Spinal cord (tissue), 10 donors: ENCODE results near the gene SORBS1. TPM values are rescaled to one million over a fixed set of nuclear protein-coding genes. Genes with fewer than 3 reads are reported as not detected.
A peak's percentile ranks its signal among the peaks of the same experiment; 100 is the strongest.

Experiments used
- DNase-seq, 6 donors: peaks; one replicate each; pipeline versions ENCODE4 v3.0.0 to v3.0.0-alpha.2; 2013 to 2015; ENCODE audit warnings: low spot score in 6 of 6, low read depth in 4 of 6
- H3K27ac ChIP-seq: one replicate; pipeline ENCODE4 v1.5.1; 2013; ENCODE audit warnings: low read depth, low read length, control low read depth
- H3K27me3 ChIP-seq: one replicate; pipeline ENCODE4 v1.6.1; 2013; ENCODE audit warnings: low read length; ENCODE audit not compliant: control insufficient read depth, insufficient read depth
- H3K36me3 ChIP-seq: one replicate; pipeline ENCODE4 v1.6.1; 2013; ENCODE audit warnings: low read length; ENCODE audit not compliant: control insufficient read depth, insufficient read depth
- H3K4me1 ChIP-seq: one replicate; pipeline ENCODE4 v1.6.1; 2013; ENCODE audit warnings: low read length; ENCODE audit not compliant: control insufficient read depth, insufficient read depth
- H3K4me3 ChIP-seq: one replicate; pipeline ENCODE4 v1.5.1; 2013; ENCODE audit warnings: low read depth, low read length, control low read depth
- H3K9me3 ChIP-seq: one replicate; pipeline ENCODE4 v1.6.1; 2013; ENCODE audit warnings: low read length; ENCODE audit not compliant: control insufficient read depth, insufficient read depth
- WGBS: methylation state at CpG from one replicate; pipeline ENCODE4 v1.1.5; 2013; ENCODE audit warnings: missing lambda C conversion rate; ENCODE audit not compliant: insufficient coverage; 5-methylcytosine and 5-hydroxymethylcytosine counted together
- polyA plus RNA-seq, 2 donors: library from polyadenylated mRNA; unstranded; fragments of 120-200 nt; gene quantifications; one replicate each; pipeline ENCODE4 v1.2.1, GENCODE V29; 2013; ENCODE audit not compliant: insufficient read length in 2 of 2
- total RNA-seq, 2 donors: library from RNA; depleted of rRNA in 1 of 2; stranded (reverse); fragments of 120-200 nt in 1 of 2; fragments of >200 nt in 1 of 2; gene quantifications; one replicate each; pipeline versions ENCODE4 v1.2.3 to v1.2.4, GENCODE V29; 2013 to 2014
- donor health status: healthy.

The SORBS1 gene
- total and polyA plus RNA-seq, 4 donors: 95.1 to 129 (median 100.0) TPM

GRCh38 chr10:95544783-95545500, 16.2 kb downstream of the SORBS1 start:
- H3K4me1 ChIP-seq: peaks cover 28% of the 10 kb centered on the region
- no peaks in the 10 kb centered on the region for H3K9me3 ChIP-seq
- H3K36me3 ChIP-seq: no peaks in the 10 kb centered on the region
- no peak overlapping the region for H3K4me3 ChIP-seq
- 72% methylated on average over 11 of the region's 12 CpGs for WGBS
- no peaks in the 10 kb centered on the region for H3K27me3 ChIP-seq
- no peak overlapping the region for H3K27ac ChIP-seq
- DNase-seq: peak in 1 of 6 donors; percentile 43

DNA sequence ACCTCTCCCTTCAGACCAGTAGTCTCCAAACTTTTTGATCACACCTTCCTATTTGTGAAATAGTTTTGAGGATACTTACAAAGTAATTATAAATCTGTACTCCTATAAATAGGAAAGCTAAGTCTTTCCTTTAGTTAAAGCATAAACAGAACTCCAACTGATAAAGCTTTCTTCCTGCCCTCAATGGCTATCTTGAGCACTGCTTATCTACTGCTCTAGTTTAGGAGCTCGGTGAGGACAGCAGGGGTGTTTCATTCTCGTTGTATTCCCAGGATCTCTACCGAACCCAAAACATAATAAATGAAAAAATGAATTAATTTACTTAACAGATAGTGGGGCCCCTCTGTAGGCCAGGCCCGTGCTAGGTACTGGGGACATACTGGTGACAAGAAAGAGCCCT, 17.7 kb downstream of the SORBS1 start:
- Histone ChIP-seq H3K36me3 (no peaks in the 10 kb centered on the region), H3K27ac (no peak overlapping the region), H3K4me1 (peaks cover 30% of the 10 kb centered on the region), H3K9me3 (no peaks in the 10 kb centered on the region), H3K4me3 (no peak overlapping the region), H3K27me3 (no peaks in the 10 kb centered on the region)
- no CpG with 5 or more reads among the region's 4 CpGs for WGBS
- no peak for DNase-seq

DNA sequence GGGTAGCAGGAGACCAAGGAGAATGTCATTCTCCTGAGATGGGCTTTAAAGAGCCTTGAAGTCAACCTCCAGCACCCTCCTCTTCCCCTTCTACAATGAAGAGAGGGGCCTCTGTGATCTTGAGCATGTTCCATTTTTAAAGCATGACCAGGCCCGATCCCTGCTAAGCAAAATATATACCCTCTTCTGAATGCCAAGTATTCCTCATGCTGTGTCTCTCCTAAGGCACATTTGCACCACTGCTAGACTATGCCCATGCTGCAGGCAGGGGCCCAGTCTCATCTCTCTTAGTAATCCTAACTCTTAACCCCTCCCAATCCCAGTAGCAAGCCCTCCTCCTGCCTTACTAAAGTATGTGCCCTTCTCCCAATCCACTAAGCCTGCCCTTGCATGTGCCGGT, 18.4 kb downstream of the SORBS1 start:
- DNase-seq: no peak
- H3K4me3 ChIP-seq: no peak overlapping the region
- H3K27ac ChIP-seq: no peak overlapping the region
- H3K9me3 ChIP-seq: no peaks in the 10 kb centered on the region
- WGBS: 88% methylated on average over 2 of the region's 2 CpGs
- peaks cover 31% of the 10 kb centered on the region for H3K4me1 ChIP-seq
- no peaks in the 10 kb centered on the region for H3K36me3 ChIP-seq
- H3K27me3 ChIP-seq: no peaks in the 10 kb centered on the region

DNA sequence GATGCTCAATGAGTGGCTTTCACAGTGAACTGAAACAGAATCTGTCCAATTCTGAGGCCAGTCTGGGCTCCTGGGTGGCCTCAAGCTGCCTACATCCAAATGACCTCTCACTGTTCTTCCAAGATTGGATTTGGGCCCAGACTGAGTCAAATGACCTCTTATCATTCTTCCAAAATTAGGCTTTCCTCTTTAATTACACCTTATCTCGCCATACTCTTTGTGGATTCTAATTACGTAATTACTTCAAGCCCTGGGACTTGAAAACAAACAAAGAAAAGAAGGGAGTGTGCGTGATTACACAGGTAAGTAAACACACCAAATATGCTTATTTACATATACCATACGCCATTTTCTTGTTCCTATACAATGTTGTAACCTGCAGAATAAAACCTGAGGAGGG, 18.8 kb downstream of the SORBS1 start:
- no peaks in the 10 kb centered on the region for H3K36me3 ChIP-seq
- H3K4me3 ChIP-seq: no peak overlapping the region
- no peaks in the 10 kb centered on the region for H3K27me3 ChIP-seq
- H3K4me1 ChIP-seq: peaks cover 35% of the 10 kb centered on the region
- DNase-seq: no peak
- H3K27ac ChIP-seq: no peak overlapping the region
- no CpG with 5 or more reads among the region's 4 CpGs for WGBS
- no peaks in the 10 kb centered on the region for H3K9me3 ChIP-seq

GRCh38 chr10:95540514-95541052, 20.6 kb downstream of the SORBS1 start:
- 71% methylated on average over 1 of the region's 2 CpGs for WGBS
- Histone ChIP-seq H3K4me1 (peaks cover 44% of the 10 kb centered on the region), H3K27me3 (no peaks in the 10 kb centered on the region), H3K36me3 (no peaks in the 10 kb centered on the region), H3K4me3 (no peak overlapping the region), H3K27ac (no peak overlapping the region), H3K9me3 (no peaks in the 10 kb centered on the region)
- DNase-seq: no peak

DNA sequence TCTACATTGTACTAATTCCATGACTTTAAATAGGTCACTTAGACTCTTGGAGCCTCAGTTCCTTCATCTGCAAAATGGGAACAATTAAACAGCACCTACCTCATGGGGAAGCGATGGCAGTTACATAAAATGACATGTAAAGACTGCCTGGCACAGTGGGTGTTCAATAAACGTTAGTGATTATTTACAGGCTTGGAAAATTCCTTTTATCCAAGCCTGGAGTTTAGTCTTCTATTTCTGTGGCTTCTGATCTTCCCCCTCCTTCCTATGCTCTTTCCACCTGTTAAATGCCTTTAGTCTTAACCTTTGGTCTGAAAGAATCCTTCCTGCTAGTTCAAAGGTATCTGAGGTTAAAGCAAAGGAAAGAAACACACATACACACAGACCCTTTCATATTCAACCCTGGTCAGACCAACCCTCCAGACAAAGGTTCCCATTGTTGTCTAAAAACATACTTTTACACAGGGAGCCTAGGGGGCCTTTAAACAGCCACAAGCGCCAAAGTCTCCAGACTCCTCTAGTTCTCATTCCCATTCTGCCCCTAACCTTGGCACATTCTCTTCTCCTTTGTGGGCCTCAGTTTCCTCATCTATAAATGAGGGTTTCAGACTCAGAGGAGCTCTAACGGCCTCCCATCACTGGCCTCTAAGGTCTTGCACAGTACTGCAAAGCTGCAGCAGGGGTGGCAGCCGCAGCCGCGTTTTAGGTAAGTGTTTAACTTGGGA, 21.4 kb downstream of the SORBS1 start:
- 38% methylated on average over 1 of the region's 7 CpGs for WGBS
- Histone ChIP-seq H3K4me1 (peaks cover 37% of the 10 kb centered on the region), H3K27me3 (no peaks in the 10 kb centered on the region), H3K4me3 (no peak overlapping the region), H3K9me3 (no peaks in the 10 kb centered on the region), H3K27ac (no peak overlapping the region), H3K36me3 (no peaks in the 10 kb centered on the region)
- DNase-seq: no peak

DNA sequence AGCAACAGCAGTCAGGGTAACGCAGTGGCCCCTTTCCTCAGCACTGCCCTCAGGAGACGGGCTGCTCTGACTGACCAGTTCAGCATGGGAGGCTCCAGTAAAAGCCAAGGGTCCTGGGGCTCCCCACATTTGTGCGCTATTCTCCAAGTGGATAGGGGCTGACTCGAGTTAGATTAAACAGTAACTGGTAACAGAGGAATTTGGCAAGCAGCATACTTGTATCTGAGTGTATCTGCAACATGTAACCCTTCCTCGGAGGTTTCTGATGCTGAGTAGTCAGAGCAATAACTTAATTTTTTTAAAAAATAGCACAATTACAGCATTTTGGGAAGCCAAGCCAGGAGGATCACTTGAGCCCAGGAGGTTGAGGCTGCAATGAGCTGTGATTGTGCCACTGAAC, 22.8 kb downstream of the SORBS1 start:
- H3K9me3 ChIP-seq: no peaks in the 10 kb centered on the region
- no peak overlapping the region for H3K4me3 ChIP-seq
- no peaks in the 10 kb centered on the region for H3K27me3 ChIP-seq
- no peak overlapping the region for H3K27ac ChIP-seq
- H3K4me1 ChIP-seq: peaks cover 36% of the 10 kb centered on the region
- 63% methylated on average over 3 of the region's 5 CpGs for WGBS
- H3K36me3 ChIP-seq: no peaks in the 10 kb centered on the region
- no peak for DNase-seq

DNA sequence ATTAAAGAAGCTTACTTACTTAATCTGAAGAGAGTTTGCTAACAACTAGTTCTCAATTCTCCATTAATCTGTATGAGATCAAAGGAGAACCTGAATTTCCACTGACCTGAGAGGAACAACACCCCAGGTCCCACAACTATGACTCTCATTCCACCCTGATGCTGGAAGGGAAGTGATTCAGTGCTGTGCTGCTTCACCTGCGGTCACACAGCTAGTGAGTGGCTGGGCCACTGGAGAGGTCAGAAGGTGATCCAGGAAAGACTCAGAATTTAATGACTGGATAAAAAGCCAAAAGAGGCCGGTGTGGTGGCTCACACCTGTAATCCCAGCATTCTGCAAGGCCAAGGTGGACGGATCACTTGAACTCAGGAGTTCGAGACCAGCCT, 23.6 kb downstream of the SORBS1 start:
- Histone ChIP-seq H3K4me1 (peaks cover 33% of the 10 kb centered on the region), H3K9me3 (no peaks in the 10 kb centered on the region), H3K27ac (no peak overlapping the region), H3K36me3 (no peaks in the 10 kb centered on the region), H3K4me3 (no peak overlapping the region), H3K27me3 (no peaks in the 10 kb centered on the region)
- no peak for DNase-seq
- WGBS: 95% methylated on average over 4 of the region's 4 CpGs

GRCh38 chr10:95536894-95537541, 24.2 kb downstream of the SORBS1 start:
- H3K9me3 ChIP-seq: no peaks in the 10 kb centered on the region
- no peak overlapping the region for H3K4me3 ChIP-seq
- DNase-seq: no peak
- no peaks in the 10 kb centered on the region for H3K36me3 ChIP-seq
- no peaks in the 10 kb centered on the region for H3K27me3 ChIP-seq
- H3K27ac ChIP-seq: no peak overlapping the region
- peaks cover 33% of the 10 kb centered on the region for H3K4me1 ChIP-seq
- 91% methylated on average over 5 of the region's 8 CpGs for WGBS
